Sciatic nerve (tissue), 2 donors: ENCODE measurements around the gene BAMBI. TPM values are rescaled to one million over a fixed set of nuclear protein-coding genes. Genes with fewer than 3 reads are reported as not detected.

Source experiments
- ATAC-seq: fragments of 200-7000 bp; cut with Tn5 transposase; one replicate; pipeline ENCODE4 v1.9.1; 2020; ENCODE audit warnings: mild to moderate bottlenecking, moderate library complexity
- DNase-seq: peaks from one replicate; pipeline ENCODE4 v3.0.0-alpha.2; 2020; ENCODE audit warnings: low spot score
- intact Hi-C: fragments of 100-400 bp; cut with DNase I; formaldehyde crosslinking; loops from one replicate; pipeline ENCODE4 v1.14.2; 2022
- total RNA-seq: library from RNA; stranded (reverse); fragmentation: NEBNext Ultra II Directional; extraction: Animal tissue kit (Norgen Biotek cat#: 25700); gene quantifications from one replicate; pipeline ENCODE4 v1.2.1, GENCODE V29; 2021
- donor health status: DM: no; HTN: no; CAD: no.
- donor health status: DM: no; HTN: no; CAD: no.

BAMBI gene
- total RNA-seq, 1 donor from 2014 or later: 15.6 TPM

- ATAC-seq (no peak), DNase-seq (no peak)
- intact Hi-C loops: no loop called here
Observed at GRCh38 chr10:28691187-28691694, 13.9 kb downstream of the BAMBI start.

DNA sequence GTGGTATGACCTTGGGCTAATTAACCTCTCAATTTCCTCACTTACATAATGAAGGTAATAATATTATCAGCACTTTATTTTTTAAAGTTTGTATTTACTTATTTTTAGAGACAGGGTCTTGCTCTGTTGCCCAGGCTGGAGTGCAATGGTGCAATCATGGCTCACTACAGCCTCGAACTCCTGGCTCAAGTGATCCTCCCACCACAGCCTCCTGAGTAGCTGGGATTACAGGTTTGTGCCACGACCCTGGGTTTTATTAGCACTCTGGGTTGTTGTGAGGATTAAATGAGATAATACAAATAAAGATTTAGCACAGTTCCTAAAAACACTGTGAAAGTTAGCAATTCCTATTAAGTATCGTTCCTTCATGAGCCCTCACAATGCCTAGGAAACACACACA lies 14.7 kb downstream of the BAMBI start:
- no peak for ATAC-seq
- DNase-seq: no peak
- intact Hi-C loops: no loop called here

DNA sequence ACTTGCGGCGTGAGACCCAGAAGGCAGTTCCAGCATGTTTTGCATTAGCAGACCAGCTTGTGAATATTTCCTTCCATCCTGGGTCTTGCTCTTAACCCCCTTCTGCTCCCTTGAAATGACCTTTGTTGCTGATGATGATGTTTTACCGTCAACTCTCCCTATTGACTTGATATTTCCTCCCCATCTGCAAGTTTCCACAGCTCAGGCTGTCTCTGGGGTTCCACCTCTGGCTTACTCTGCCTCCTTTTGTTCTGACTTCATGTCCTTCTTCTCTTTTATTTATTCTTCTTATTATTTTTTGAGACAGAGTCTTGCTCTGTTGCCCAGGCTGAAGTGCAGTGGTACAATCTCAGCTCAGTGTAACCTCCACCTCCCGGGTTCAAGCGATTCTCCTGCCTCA lies 17.2 kb downstream of the BAMBI start:
- DNase-seq: no peak
- ATAC-seq: no peak
- intact Hi-C loops: no loop called here

DNA sequence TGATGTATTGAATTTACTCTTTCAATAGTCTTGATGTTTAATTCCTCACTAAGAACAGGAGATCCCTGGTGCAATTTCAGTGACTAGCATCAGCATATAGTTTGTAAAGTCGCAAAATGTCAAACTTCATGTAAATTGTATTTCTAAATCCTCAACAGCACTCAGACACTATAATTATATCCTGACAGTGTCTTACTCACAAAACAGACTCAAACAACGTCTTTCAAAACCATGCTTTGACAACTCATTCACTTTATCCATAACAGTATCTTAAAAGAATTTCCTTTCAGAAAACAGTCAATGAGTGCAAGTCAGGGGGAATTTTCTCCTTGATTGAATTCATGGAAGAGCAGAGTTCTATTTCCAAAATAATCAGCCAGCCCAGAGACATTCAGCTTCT lies 20.8 kb downstream of the BAMBI start:
- no peak for DNase-seq
- no peak for ATAC-seq
- intact Hi-C loops: no loop called here

DNA sequence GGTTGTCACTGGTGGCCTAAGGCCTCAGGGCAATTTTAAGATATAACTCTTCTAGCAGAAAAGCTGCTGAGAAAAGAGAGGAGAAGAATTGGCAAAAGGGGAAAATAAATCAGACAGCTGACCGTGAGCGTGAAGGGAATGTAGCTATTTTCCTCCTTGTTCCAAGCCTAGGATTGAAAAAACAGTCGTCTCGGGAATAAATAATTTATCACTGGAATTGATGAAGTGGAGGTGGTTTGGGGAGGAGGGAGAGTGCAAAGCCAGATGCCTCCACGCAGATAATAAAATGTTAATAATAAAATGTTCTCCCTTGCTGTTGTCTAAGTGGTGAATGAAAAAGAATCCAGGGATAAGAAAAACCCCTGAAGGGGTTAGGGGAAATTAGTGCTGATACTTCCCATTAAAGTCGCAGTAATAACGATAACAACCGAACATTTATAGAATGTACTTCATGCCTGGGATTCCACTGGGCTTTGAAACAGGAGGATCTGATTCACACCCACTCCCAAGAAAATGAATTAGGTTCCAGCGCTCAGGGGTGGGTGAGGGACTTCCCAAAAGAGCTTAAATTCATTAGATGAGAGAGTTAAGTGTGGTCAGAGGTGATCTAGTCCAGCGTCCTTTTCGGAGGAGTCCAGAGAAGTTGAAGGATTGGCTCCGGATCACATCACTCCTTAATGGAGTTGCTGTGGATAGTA lies 27.3 kb downstream of the BAMBI start:
- ATAC-seq: peak; percentile 44
- DNase-seq: no peak
- intact Hi-C loops: no loop called here

- DNase-seq: no peak
- no peak for ATAC-seq
- intact Hi-C loops: no loop called here
Observed at GRCh38 chr10:28705472-28705871, 28.2 kb downstream of the BAMBI start.

DNA sequence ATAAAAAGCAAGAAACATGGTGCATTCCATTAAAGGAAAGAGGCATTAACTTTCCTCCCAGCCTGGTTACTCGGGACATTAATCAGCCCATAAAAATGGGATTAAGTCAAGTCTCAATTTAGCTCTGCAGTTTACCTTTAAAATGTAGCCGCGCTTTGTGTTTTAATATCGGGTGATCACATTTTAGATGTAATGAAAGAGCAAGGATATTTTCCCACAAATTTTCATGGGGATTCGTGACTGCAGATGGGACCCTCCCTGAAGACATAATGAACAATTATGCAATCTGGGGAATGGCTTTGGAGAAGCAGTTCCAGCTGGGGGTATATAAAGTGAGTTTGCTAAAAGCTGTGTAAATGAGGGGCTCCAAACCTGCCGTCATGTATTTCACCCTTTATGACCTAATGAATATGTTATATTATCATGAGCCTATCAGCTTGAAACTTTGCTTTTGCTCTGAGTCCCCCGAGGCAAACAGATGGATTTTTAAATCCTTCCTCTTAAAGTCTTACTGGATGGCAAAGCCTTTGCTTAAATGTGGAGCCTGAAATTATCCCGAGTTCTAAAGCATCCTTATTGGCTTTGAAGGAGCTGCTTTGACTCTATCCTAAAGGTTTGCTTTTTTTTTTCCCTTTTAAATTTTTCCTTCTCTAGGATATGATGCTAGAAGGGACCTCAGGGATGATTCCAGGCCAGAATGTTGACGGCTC lies 31.8 kb downstream of the BAMBI start:
- intact Hi-C loops: no loop called here
- DNase-seq (no peak), ATAC-seq (no peak)

GRCh38 chr10:28710202-28710886 lies 33.0 kb downstream of the BAMBI start:
- intact Hi-C loops: no loop called here

DNA sequence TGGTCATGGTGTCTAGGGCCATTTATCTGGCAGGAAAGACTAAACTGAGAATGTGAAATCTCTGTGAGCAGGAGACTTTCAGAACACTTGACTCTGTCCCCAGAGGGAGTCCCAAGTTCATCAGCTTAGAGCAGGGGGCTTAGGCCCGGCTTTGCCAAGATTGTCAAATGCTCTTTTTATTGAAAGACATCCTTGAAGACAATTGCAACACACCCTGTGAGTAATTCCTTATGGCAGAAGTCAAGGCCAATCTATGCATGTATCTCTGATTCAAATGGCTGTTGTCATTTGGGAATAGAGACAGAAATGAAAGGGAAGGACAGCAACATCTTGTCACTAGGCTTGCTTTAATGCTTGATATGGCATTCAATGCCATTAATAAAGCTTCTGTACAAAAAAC lies 33.7 kb downstream of the BAMBI start:
- intact Hi-C loops: no loop called here
- peak; percentile 21 for ATAC-seq
- DNase-seq: no peak

More at GRCh38 chr10:28710202-28710886, 33.0 kb downstream of the BAMBI start:
- ATAC-seq (peak; percentile 89), DNase-seq (no peak)

- intact Hi-C loops: no loop called here
- DNase-seq (no peak), ATAC-seq (no peak)
Observed at GRCh38 chr10:28711776-28712175, 34.5 kb downstream of the BAMBI start.

GRCh38 chr10:28713626-28714352 lies 36.5 kb downstream of the BAMBI start:
- intact Hi-C loops: no loop called here
- DNase-seq (no peak), ATAC-seq (no peak)

DNA sequence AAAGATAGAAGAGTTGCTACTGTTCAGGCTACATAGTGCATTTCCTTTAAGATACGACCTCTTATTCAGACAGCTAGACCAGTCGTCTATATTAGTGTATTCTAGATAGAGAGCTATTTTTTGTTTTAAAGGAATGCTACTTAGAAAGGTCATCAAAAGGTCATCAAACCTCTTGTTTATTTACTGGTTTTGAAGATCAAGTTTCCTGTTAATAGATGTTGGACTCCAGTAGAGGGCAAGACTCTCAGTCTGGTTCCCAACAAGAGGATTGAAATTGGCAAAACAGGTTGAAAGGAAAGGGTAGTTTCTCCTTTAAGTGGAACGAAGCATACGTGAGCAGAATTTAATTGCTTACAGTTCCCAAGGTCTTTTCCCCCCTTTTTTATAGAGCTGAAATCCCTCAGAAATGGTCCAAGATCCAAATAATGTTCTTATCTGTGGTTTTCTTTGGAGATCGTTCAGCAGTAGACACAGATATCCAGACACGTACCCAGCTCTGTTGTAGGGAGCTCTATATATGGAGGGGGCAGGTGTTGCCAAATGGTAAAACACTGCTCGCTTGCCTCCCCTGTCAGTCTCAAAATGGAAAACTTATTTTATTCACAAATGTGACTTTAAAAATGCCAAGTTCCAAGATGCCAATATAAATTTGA lies 37.2 kb downstream of the BAMBI start:
- ATAC-seq (no peak), DNase-seq (no peak)
- intact Hi-C loops: no loop called here

DNA sequence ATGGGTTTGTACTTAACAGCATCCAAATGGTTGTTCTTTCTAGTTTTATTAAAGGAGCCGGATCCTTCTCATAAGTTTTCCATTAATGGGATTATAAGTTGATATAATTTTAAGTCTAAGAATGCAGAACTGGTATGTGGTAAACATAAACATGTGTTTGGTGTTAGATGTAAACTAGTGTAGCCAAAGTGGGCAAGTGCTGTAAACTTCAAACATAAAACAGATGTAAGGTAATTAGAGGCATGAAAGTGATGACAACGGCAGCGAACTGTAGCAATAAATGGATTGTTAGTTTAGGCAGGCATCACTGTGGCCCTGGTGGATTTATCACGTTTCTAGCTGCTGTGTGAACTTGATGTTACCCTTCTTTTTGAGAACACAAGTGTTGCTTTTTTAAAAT lies 37.9 kb downstream of the BAMBI start:
- intact Hi-C loops: no loop called here
- no peak for ATAC-seq
- no peak for DNase-seq

- no peak for DNase-seq
- intact Hi-C loops: no loop called here
- no peak for ATAC-seq
Observed at GRCh38 chr10:28715757-28716156, 38.4 kb downstream of the BAMBI start.

GRCh38 chr10:28716748-28717147 lies 39.4 kb downstream of the BAMBI start:
- ATAC-seq (no peak), DNase-seq (no peak)
- intact Hi-C loops: no loop called here

- ATAC-seq: no peak
- intact Hi-C loops: no loop called here
Observed at GRCh38 chr10:28717656-28718201, 40.4 kb downstream of the BAMBI start.

DNA sequence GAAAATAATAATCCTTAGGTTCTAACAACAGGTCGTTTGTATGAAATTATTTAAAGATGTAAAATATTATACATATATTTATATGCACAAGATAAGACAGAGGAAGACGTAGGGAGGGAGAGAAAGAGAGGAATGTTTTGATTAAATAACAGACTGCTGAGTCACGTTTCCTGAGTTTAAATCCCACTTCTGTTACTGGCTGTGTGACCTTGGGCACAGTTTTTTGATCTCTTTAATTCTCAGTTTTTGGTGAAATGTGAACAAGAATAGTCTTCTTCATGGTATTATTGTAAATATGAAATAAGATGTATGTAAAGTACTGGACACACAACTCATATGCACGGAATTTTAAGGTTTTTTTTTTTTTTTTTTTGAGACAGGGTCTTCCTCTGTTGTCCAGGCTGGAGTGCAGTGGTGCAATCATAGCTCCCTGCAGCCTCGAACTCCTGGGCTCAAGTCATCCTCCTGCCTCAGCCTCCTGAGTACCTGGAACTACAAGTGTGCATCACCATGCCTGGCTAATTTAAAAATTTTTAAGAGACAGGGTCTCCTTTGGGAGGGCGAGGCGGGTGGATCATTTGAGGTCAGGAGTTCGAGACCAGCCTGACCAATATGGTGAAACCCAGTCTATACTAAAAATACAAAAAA lies 42.6 kb downstream of the BAMBI start:
- intact Hi-C loops: no loop called here
- DNase-seq (no peak), ATAC-seq (no peak)

More at GRCh38 chr10:28717656-28718201, 40.4 kb downstream of the BAMBI start:
- DNase-seq: no peak

- ATAC-seq: no peak
- no peak for DNase-seq
- intact Hi-C loops: no loop called here
Observed at GRCh38 chr10:28721318-28721951, 44.1 kb downstream of the BAMBI start.
